H1 (cell line): ENCODE data around the gene DMBX1.

Source experiments
- CHD1 ChIP-seq: IDR thresholded peaks from 2 replicates; pipeline ENCODE4 v1.6.1; 2012; ENCODE audit warnings: low read depth, low read length, improper control_type of control experiment
- CTCF ChIP-seq, 3 experiments: IDR thresholded peaks; 1 replicate in 2 of 3; 2 replicates in 1 of 3; pipeline versions ENCODE4 v1.5.1 to v1.6.1; 2011; ENCODE audit warnings: low read length in 3 of 3, mild to moderate bottlenecking in 3 of 3, inconsistent platforms in 2 of 3, low read depth in 1 of 3, moderate library complexity in 1 of 3; ENCODE audit not compliant: insufficient read depth in 1 of 3; ENCODE audit errors: control extremely low read depth in 1 of 3
- GABPA ChIP-seq: IDR thresholded peaks from 2 replicates; pipeline ENCODE4 v1.6.1; 2011; ENCODE audit warnings: mild to moderate bottlenecking, low read length, moderate library complexity, borderline replicate concordance; ENCODE audit not compliant: insufficient read depth
- GTF2F1 ChIP-seq: IDR thresholded peaks from 2 replicates; pipeline ENCODE4 v1.6.1; 2012; ENCODE audit warnings: low read depth, low read length, improper control_type of control experiment, borderline replicate concordance
- POLR2AphosphoS5 ChIP-seq: IDR thresholded peaks from 2 replicates; pipeline ENCODE4 v1.6.1; 2011; ENCODE audit warnings: low read depth, low read length
- RAD21 ChIP-seq, 2 experiments: IDR thresholded peaks in 1 of 2; conservative IDR thresholded peaks in 1 of 2; 2 replicates each; pipeline ENCODE4 v1.6.1; 2011; ENCODE audit warnings: low read depth in 2 of 2, low read length in 2 of 2, improper control_type of control experiment in 1 of 2, inconsistent platforms in 1 of 2, mild to moderate bottlenecking in 1 of 2, moderate library complexity in 1 of 2
- RFX5 ChIP-seq: IDR thresholded peaks from 2 replicates; pipeline ENCODE4 v1.6.1; 2011; ENCODE audit warnings: low read depth, low read length, improper control_type of control experiment, borderline replicate concordance
- TCF12 ChIP-seq: IDR thresholded peaks from 2 replicates; pipeline ENCODE4 v1.6.1; 2011; ENCODE audit warnings: low read depth, mild to moderate bottlenecking, low read length
- TEAD4 ChIP-seq: IDR thresholded peaks from 2 replicates; pipeline ENCODE4 v1.6.1; 2012; ENCODE audit warnings: low read depth, low read length, inconsistent platforms, mixed read lengths

- TF ChIP-seq CTCF (IDR thresholded peaks at IDR 0.05; ENCODE audit: control extremely low read depth in 1 of 3, insufficient read depth in 1 of 3, low read depth in 1 of 3, low read length in 3 of 3) = no peak
- TF ChIP-seq TCF12 = no peak
- no peak for TF ChIP-seq GTF2F1
- TF ChIP-seq RFX5 = no peak
- no peak for TF ChIP-seq GABPA
- TF ChIP-seq RAD21 (IDR thresholded peaks at IDR 0.05 in 1 of 2, conservative IDR thresholded peaks at IDR 0.05 in 1 of 2; ENCODE audit: low read depth in 2 of 2, low read length in 2 of 2) = no peak
- TF ChIP-seq TEAD4 = no peak
- no peak for TF ChIP-seq CHD1
- no peak for TF ChIP-seq POLR2AphosphoS5
Measured at GRCh38 chr1:46464915-46465314, 24.7 kb upstream of the DMBX1 start.
